Ascending aorta (tissue), 2 donors: ENCODE results near the gene ZNF512. TPM values are rescaled to one million over a fixed set of nuclear protein-coding genes. Genes with fewer than 3 reads are reported as not detected.

ENCODE experiments used
- DNase-seq, 2 donors: peaks; one replicate each; pipeline ENCODE4 v3.0.0-alpha.2; 2019; ENCODE audit warnings: low spot score in 2 of 2
- H3K27ac ChIP-seq, 2 donors: fragments of 200-600 bp; sonication (generic); one replicate each; pipeline ENCODE4 v1.5.1; 2016 to 2017; ENCODE audit warnings: mild to moderate bottlenecking in 1 of 2
- H3K27me3 ChIP-seq: fragments of 200-600 bp; sonication (generic); one replicate; pipeline ENCODE4 v1.5.1; 2017
- H3K36me3 ChIP-seq, 2 donors: fragments of 200-600 bp; sonication (generic); one replicate each; pipeline ENCODE4 v1.5.1; 2016
- H3K4me1 ChIP-seq, 2 donors: fragments of 200-600 bp; sonication (generic); one replicate each; pipeline ENCODE4 v1.5.1; 2016 to 2017; ENCODE audit warnings: mild to moderate bottlenecking in 1 of 2
- H3K4me3 ChIP-seq, 2 donors: fragments of 200-600 bp; sonication (generic); one replicate each; pipeline ENCODE4 v1.5.1; 2016 to 2017; ENCODE audit warnings: mild to moderate bottlenecking in 1 of 2
- H3K9me3 ChIP-seq, 2 donors: fragments of 200-600 bp; sonication (generic); one replicate each; pipeline ENCODE4 v1.5.1; 2016
- CTCF ChIP-seq, 3 experiments: fragments of 200-600 bp in 2 of 3; fragments of 450-650 bp in 1 of 3; sonication (generic) in 2 of 3; IDR thresholded peaks; one replicate each; pipeline ENCODE4 v1.5.1; 2016 to 2019; ENCODE audit warnings: antibody characterized with exemption in 3 of 3, mild to moderate bottlenecking in 1 of 3, moderate library complexity in 1 of 3
- intact Hi-C: fragments of 100-400 bp; cut with DNase I; formaldehyde crosslinking; loops from one replicate; pipeline ENCODE4 v1.15.1; 2023
- total RNA-seq: library from RNA; depleted of rRNA; stranded (reverse); fragments of >200 nt; gene quantifications from one replicate; pipeline ENCODE4 v1.1.0, GENCODE V29; 2016

ZNF512 gene
- total RNA-seq, 1 donor from 2014 or later = 64.8 TPM

GRCh38 chr2:27653397-27653796 lies 70.6 kb downstream of the ZNF512 start:
- Histone ChIP-seq H3K4me3 (no peak overlapping the region), H3K36me3 (peaks cover 62 to 95% of the 10 kb centered on the region in 2 donors), H3K9me3 (no peaks in the 10 kb centered on the region), H3K4me1 (no peaks in the 10 kb centered on the region), H3K27ac (no peak overlapping the region), H3K27me3 (no peaks in the 10 kb centered on the region)
- DNase-seq = no peak
- no peak for TF ChIP-seq CTCF (IDR thresholded peaks at IDR 0.05)
- intact Hi-C loops = no loop called here

- no peak overlapping the region for H3K4me3 ChIP-seq
- TF ChIP-seq CTCF (IDR thresholded peaks at IDR 0.05) = no peak
- H3K4me1 ChIP-seq = no peaks in the 10 kb centered on the region
- no peak overlapping the region for H3K27ac ChIP-seq
- no peaks in the 10 kb centered on the region for H3K9me3 ChIP-seq
- no peak for DNase-seq
- H3K27me3 ChIP-seq = no peaks in the 10 kb centered on the region
- intact Hi-C loops = no loop called here
- H3K36me3 ChIP-seq = peaks cover 61 to 89% of the 10 kb centered on the region in 2 donors
Observed at GRCh38 chr2:27655155-27655951, 72.5 kb downstream of the ZNF512 start.

- Histone ChIP-seq H3K9me3 (no peaks in the 10 kb centered on the region), H3K4me3 (no peak overlapping the region), H3K27ac (no peak overlapping the region), H3K36me3 (peaks cover 26 to 42% of the 10 kb centered on the region in 2 donors), H3K4me1 (peaks cover 14 to 18% of the 10 kb centered on the region in 2 donors), H3K27me3 (no peaks in the 10 kb centered on the region)
- no peak for TF ChIP-seq CTCF (IDR thresholded peaks at IDR 0.05)
- intact Hi-C loops = no loop called here
- DNase-seq = no peak
Observed at GRCh38 chr2:27661371-27661770, 78.5 kb downstream of the ZNF512 start.

- Histone ChIP-seq H3K4me1 (peaks cover 14 to 22% of the 10 kb centered on the region in 2 donors), H3K36me3 (peaks cover 35 to 43% of the 10 kb centered on the region in 2 donors), H3K4me3 (peak within 1 kb of the TSS; percentile 82 to 95), H3K27ac (peak within 1 kb of the TSS; percentile 90 to 93), H3K27me3 (no peaks in the 10 kb centered on the region), H3K9me3 (no peaks in the 10 kb centered on the region)
- no peak for TF ChIP-seq CTCF (IDR thresholded peaks at IDR 0.05)
- DNase-seq = peak; percentile 20 to 82
- intact Hi-C loops = no loop called here
Observed at GRCh38 chr2:27663285-27664153, 80.7 kb downstream of the ZNF512 start, which contains the start of the genes SLC4A1AP and SUPT7L. SLC4A1AP (plus strand) TSS chr2:27663889; CDS start chr2:27663915, 26 bp downstream. SUPT7L (minus strand) TSS chr2:27663614; CDS start chr2:27662192, 1,422 bp downstream.

- intact Hi-C loops = no loop called here
- no peaks in the 10 kb centered on the region for H3K9me3 ChIP-seq
- peaks cover 42 to 48% of the 10 kb centered on the region in 2 donors for H3K36me3 ChIP-seq
- no peaks in the 10 kb centered on the region for H3K27me3 ChIP-seq
- TF ChIP-seq CTCF (IDR thresholded peaks at IDR 0.05) = no peak
- H3K4me1 ChIP-seq = peaks cover 14 to 22% of the 10 kb centered on the region in 2 donors
- H3K27ac ChIP-seq = peak overlapping the region; percentile 90 to 93
- DNase-seq = no peak
- H3K4me3 ChIP-seq = peak overlapping the region; percentile 82 to 95
Observed at GRCh38 chr2:27664154-27664574, 81.3 kb downstream of the ZNF512 start.
